Stimulated activated CD4-positive, alpha-beta T cell treated with anti-CD3 and anti-CD28 coated beads, Interleukin-2, amount 100 ng/mL, for 48 hours (primary cell): ENCODE data around the gene MARK4.

Experiments
- DNase-seq, 2 donors: peaks; one replicate each; pipeline ENCODE4 v3.0.0-alpha.2; 2020

MARK4 gene

GRCh38 chr19:45275370-45275971, 24.4 kb downstream of the MARK4 start:
- DNase-seq = no peak

GRCh38 chr19:45276284-45276687, 25.2 kb downstream of the MARK4 start:
- no peak for DNase-seq

DNA sequence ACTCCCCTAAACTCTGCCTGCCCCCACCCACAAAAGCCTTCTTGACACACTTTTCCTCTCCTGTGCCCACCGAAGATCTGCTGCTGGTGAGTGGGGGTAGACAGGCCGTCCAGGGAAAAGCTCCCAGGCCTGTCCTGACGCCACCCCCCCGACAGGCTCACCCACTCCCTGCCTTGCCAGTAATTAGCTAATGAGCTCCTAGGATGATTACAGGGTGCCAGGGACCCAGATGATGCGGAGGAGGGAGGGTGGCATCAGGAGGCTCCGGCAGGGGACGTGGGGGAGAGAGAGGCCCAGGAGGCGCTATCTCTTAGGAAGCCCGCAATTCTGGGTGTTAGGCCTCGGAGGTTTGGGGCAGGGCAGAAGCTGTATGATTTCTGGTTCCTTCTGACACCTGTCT, 27.0 kb downstream of the MARK4 start:
- no peak for DNase-seq

- DNase-seq = no peak
These were observed 28.6 kb downstream of the MARK4 start for GRCh38 chr19:45279587-45280192.

DNA sequence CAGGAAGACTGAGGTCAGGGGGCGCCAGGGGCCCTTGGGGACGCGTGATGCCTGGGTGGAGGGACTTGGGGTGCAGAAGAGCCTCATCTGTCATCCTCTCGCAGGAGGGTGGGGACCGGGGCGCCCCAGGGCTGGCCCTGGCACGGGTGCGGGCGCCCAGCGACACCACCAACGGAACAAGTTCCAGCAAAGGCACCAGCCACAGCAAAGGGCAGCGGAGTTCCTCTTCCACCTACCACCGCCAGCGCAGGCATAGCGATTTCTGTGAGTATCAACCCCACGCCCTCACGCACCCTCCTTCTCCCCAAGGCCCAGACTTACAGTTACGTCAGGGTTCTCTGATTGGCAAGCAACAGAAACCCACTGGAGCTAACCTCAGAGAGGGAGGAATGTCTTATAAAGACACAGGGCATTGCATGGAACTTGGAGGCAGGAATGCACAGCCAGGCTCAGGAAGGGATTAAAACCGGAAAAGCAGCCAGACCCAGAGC, 29.4 kb downstream of the MARK4 start:
- DNase-seq = no peak

GRCh38 chr19:45283443-45284033, 32.5 kb downstream of the MARK4 start:
- no peak for DNase-seq

- no peak for DNase-seq
These were observed 39.4 kb downstream of the MARK4 start for GRCh38 chr19:45290381-45290931.

DNA sequence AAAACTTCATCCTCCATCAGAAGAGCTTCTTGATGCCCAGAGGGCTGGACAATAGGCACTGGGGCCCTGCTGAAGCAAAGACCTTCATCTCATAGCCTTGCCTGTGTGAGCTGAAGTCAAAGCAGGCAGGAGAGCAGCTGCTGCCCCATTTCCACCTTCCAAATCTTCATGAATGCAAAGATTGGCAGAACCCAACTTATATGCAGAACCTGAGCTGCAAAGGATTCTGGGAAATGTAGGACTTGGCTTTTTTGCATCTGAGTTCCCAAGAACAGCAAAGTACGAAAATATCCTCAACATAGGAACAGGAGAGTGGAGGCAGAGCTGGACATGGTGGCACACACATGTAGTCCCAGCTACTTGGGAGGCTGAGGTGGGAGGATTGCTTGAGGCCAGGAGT, 40.8 kb downstream of the MARK4 start:
- DNase-seq = no peak

DNA sequence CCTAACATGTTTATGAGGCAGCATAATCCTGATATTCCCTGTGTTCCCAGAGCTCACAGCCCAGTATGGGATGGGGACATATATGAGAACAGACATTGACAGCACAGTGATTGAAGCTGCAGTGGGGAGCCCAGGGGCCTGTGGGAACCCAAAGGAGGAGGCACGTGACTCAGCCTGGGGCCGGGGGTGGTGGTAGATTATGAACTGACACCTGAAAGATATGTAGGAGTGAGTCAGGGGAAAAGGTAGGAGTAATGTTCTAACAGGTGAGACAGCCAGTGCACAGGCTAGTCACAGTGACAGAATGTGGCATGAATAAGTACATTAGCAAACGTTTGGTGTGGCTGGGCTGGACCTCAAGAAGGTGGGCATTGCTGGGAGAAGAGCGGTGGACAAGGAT, 42.6 kb downstream of the MARK4 start:
- DNase-seq = peak in 1 of 2 donors; percentile 13

GRCh38 chr19:45294291-45295029, 43.4 kb downstream of the MARK4 start:
- no peak for DNase-seq

DNA sequence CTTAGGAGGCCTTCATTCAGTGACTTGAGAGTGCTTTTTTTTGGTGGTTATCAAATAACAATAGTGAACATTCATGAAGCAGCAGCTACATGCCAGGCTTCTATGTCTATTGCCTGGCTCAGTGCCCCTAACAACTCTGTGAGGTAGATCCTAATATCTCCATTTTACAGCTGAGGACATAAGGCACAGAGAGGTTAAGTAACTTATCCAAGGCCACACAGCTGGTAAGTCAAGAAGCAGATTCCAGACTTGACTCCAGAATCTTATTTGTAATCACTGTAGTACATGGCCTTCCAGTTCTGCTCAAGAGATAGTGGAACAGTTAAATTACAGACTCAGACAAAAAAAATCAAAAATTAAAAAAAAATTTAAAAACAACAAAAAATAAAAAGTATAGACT, 44.8 kb downstream of the MARK4 start:
- no peak for DNase-seq

DNA sequence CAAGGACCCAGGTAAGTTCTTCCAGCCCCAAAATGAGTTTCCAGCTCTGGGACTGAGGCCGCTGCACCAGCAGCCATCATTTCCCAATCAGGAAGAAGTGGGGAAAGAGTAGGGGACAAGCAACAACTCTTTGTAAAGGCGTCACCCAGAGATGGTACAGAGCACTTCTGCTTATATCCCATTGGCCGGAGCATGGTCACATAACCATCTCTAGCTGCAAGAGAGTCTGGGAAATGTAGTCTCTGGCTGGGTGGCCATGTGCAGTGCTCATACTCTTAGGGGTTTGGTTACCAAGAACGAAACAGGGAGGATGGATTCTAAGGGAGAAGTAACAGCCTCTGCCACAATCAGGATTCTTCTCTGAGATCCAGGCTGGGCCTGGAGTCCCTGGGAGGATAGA, 45.3 kb downstream of the MARK4 start:
- no peak for DNase-seq

- no peak for DNase-seq
These were observed 46.6 kb downstream of the MARK4 start for GRCh38 chr19:45297674-45298073.

GRCh38 chr19:45298264-45298663, 47.2 kb downstream of the MARK4 start:
- no peak for DNase-seq

GRCh38 chr19:45299719-45300118, 48.6 kb downstream of the MARK4 start:
- DNase-seq = no peak

GRCh38 chr19:45302416-45302815, 51.3 kb downstream of the MARK4 start:
- DNase-seq = no peak

- DNase-seq = no peak
These were observed 52.4 kb downstream of the MARK4 start for GRCh38 chr19:45303269-45304060.

DNA sequence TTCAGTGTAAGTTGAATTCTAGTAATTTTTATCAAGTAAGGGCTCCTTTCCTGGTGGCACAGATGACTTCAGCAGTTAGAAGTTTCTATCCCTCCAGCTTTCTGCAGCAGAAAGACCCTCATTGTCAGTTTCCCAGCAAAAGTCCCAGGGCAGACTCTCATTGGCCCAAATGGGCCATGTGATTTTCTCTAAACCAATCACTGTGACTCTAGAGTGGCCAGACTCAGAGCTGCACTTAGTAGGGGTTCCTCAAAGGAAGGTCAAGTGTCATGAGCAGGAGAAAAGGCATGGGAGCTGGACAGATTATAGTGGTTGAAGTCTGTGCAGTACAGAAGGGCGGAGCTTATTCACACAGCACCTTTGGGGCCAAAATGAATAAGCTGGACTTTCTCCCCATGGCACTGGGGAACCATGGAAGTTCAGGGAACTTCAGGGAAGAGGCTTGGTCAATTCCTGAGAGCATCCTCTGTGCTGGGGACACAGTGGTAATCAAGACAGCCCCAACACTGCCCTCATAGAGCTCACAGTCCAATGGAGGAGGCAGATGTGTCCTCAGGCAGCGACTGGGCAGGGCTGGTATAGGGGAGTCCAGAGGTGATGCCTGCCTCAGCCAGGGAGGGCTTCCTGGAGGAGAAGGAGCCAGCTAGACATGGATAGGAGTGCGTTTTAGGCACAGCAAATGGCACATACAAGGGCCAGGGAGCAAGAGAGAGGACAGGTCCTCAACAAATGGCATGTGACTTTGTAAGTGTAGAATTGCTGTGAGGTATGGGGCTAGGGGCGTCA, 53.3 kb downstream of the MARK4 start:
- DNase-seq = no peak

DNA sequence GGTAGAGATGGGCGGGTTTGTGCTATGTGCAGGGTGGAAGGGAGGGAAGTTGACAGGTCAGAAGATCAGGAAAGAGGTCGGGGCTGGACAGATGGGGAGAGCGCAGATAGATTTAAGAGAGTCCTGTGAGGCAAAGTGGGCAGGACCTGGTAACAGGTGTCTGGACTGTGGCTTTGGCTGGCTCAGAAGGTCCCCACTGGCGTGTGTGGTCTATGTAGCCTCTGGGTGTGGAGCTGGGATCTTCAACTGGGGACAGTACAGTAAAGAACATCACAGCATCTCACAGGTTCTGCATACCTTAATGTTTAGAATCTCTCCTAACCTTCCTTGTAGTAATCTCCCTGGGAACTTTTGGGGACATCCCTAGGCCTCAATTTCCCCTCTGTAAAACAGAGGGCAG, 53.9 kb downstream of the MARK4 start:
- DNase-seq = no peak

- DNase-seq = no peak
These were observed 54.4 kb downstream of the MARK4 start for GRCh38 chr19:45305421-45305820.

GRCh38 chr19:45306040-45306439, 55.0 kb downstream of the MARK4 start:
- no peak for DNase-seq

DNA sequence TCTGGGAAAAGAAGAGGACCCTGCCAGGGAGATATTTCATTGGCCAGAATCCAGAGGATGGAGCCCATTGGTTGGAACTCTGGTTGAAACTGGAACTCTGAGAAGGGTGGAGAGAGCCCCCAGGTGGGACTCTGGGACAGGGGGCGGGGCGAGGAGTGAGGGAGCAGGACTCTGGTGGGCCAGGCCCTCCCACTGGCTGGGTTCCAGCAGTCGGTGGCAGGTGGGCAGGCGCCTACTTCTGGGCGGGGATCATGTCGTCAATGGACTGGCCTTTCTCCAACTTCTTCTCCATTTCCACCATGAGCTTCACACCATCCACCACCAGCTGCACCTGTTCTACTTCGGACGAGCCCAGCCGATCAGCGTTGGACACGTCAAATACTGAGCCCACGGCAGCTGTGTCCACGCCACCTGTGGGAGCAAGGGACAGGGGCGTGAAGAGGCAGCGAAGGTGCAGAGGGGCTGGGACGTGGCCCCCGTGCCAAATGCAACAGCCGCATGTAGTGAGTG, 55.5 kb downstream of the MARK4 start:
- no peak for DNase-seq
